Transverse colon (tissue), 3 donors: ENCODE measurements around the gene CASP8.

Experiments used
- EP300 ChIP-seq: sonication (generic); formaldehyde crosslinking; IDR thresholded peaks from one replicate; pipeline ENCODE4 v1.6.1; 2017; ENCODE audit warnings: antibody characterized with exemption, low read depth
- POLR2A ChIP-seq: fragments of 450-650 bp; IDR thresholded peaks from one replicate; pipeline ENCODE4 v1.6.1; 2016; ENCODE audit warnings: antibody characterized with exemption, mild to moderate bottlenecking, moderate library complexity
- TF ChIP-seq, protein P1 (sequence below), 5 experiments: fragments of 200-600 bp in 3 of 5; fragments of 450-650 bp in 2 of 5; sonication (generic) in 3 of 5; IDR thresholded peaks; 1 replicate in 2 of 5; 2 replicates in 3 of 5; pipeline ENCODE4 v1.5.1; 2016 to 2017; ENCODE audit warnings: antibody characterized with exemption in 5 of 5, inconsistent platforms in 3 of 5, mild to moderate bottlenecking in 2 of 5, moderate library complexity in 1 of 5

DNA sequence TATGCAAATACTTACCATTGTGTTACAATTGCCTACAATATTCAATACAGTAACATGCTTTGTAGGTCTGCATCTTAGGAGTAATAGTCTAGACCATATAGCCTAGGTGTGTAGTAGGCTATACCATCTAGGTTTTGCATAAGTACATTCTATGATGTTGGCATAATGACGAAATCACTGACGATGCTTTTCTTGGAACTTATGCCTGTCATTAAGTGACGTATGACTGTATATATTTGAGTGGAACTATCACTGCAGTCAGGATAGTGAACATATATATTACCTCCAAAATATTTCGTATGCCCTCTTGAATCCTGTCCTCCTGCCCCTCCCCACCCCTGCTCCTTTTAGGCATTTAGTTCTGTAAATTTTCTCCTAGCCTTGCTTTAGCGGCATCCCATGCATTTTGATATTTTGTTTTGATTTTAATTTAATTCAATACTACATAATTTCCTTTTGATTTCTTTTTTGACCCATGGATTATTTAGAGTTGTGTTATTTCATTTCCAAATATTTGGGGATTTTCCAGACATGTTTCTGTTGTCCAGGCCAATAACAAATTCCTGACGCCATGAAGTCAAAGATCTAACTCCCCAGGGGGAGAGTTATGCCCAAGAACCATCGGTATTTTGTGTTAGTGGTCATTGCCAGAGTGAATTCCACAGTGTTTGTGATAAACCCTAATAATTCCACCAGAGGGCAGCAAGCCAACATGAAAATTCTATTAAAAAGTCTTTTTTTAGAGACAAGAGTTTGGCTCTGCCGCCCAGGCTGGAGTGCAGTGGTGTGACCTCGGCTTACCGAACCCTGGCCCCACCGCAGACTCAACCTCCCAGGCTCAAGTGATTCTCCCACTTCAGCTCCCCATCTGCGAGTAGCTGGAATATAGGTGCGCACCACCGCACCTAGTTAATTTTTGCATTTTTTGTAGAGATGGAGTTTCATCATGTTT is 24.2 kb upstream of the CASP8 start:
- TF ChIP-seq, protein P1, sequence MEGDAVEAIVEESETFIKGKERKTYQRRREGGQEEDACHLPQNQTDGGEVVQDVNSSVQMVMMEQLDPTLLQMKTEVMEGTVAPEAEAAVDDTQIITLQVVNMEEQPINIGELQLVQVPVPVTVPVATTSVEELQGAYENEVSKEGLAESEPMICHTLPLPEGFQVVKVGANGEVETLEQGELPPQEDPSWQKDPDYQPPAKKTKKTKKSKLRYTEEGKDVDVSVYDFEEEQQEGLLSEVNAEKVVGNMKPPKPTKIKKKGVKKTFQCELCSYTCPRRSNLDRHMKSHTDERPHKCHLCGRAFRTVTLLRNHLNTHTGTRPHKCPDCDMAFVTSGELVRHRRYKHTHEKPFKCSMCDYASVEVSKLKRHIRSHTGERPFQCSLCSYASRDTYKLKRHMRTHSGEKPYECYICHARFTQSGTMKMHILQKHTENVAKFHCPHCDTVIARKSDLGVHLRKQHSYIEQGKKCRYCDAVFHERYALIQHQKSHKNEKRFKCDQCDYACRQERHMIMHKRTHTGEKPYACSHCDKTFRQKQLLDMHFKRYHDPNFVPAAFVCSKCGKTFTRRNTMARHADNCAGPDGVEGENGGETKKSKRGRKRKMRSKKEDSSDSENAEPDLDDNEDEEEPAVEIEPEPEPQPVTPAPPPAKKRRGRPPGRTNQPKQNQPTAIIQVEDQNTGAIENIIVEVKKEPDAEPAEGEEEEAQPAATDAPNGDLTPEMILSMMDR (IDR thresholded peaks at IDR 0.05): peak; percentile 49 to 65 (median 57)
- TF ChIP-seq POLR2A (no peak), EP300 (no peak)
